AG04449 (cell line): ENCODE measurements around the gene CDK16.

Experiments
- CTCF ChIA-PET: fragments of 350-600 bp; formaldehyde crosslinking; extraction: SDS; loops from one replicate; lab custom pipeline; 2021; ENCODE audit warnings: antibody characterized with exemption; lab: Yijun Ruan, JAX
- POLR2A ChIA-PET: fragments of 400-600, 350-600 bp; formaldehyde crosslinking; extraction: SDS; loops from one replicate; lab custom pipeline; 2020; ENCODE audit warnings: antibody characterized with exemption, inconsistent platforms; lab: Yijun Ruan, JAX
- DNase-seq: peaks from one replicate; pipeline ENCODE4 v3.0.0-alpha.2; 2010; ENCODE audit warnings: low read depth, low spot score
- H3K4me3 ChIP-seq: 2 replicates; pipeline ENCODE4 v1.5.1; 2011; ENCODE audit warnings: low read depth, mild to moderate bottlenecking, control low read depth, low read length
- TF ChIP-seq, protein P1 (sequence below): IDR thresholded peaks from one replicate; pipeline ENCODE4 v1.5.1; 2011; ENCODE audit warnings: mild to moderate bottlenecking, moderate library complexity, low read length, control low read depth, inconsistent platforms; ENCODE audit not compliant: insufficient read depth; ENCODE audit errors: missing control alignments

Gene CDK16

DNA sequence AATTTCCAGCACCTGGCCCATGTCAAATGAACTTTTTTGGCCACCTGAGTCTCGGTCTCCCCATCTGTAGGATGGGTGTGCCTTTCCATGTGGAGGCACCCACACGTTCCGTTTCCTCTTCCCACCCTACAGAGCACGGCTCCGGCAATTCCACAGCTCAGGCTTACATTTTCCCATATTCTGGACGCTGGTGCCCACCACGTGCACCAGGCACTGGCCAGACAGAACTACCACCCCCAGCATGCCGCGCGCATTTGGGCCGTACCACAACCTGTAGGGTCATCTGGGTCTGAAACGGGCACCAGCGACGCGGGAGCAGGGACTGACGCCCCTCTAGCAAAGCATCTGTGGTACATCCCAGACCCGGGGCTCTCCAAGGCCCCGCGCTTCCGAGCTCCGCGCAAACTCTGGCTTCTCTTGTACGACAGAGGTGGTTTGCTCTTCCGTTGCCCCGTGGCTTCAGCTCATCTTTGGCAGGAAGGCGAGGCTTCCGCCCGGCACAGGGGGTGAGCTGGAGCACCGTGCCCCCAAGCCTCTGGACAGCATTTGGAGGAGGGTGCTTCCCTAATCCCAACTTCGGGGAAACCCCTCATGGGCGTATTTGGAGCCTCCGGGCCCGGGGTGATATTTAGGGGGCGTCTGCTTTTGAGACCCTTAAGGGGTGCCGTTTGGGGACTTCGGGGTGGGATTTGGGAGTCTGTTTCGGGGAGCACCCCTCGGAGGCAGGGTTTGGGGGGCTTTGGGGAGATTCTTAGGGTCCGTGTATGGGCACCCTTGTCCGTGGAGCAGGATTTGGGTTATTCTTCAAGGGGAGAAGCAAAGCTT, 27.8 kb upstream of the CDK16 start:
- TF ChIP-seq, protein P1, sequence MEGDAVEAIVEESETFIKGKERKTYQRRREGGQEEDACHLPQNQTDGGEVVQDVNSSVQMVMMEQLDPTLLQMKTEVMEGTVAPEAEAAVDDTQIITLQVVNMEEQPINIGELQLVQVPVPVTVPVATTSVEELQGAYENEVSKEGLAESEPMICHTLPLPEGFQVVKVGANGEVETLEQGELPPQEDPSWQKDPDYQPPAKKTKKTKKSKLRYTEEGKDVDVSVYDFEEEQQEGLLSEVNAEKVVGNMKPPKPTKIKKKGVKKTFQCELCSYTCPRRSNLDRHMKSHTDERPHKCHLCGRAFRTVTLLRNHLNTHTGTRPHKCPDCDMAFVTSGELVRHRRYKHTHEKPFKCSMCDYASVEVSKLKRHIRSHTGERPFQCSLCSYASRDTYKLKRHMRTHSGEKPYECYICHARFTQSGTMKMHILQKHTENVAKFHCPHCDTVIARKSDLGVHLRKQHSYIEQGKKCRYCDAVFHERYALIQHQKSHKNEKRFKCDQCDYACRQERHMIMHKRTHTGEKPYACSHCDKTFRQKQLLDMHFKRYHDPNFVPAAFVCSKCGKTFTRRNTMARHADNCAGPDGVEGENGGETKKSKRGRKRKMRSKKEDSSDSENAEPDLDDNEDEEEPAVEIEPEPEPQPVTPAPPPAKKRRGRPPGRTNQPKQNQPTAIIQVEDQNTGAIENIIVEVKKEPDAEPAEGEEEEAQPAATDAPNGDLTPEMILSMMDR: no peak
- DNase-seq: peak; percentile 67
- POLR2A ChIA-PET: interaction anchor here (0.6 kb wide), 1 partner anchor 27 kb away, joined by 3 read pairs; the partner anchor contains the start of gene CDK16
- peak overlapping the region; percentile 64 for H3K4me3 ChIP-seq
- CTCF ChIA-PET: interaction anchor here (1.2 to 4.1 kb wide), 4 partner anchors 9 to 332 kb away, joined by 3 to 26 read pairs (median 15); no protein-coding TSS in a partner anchor

DNA sequence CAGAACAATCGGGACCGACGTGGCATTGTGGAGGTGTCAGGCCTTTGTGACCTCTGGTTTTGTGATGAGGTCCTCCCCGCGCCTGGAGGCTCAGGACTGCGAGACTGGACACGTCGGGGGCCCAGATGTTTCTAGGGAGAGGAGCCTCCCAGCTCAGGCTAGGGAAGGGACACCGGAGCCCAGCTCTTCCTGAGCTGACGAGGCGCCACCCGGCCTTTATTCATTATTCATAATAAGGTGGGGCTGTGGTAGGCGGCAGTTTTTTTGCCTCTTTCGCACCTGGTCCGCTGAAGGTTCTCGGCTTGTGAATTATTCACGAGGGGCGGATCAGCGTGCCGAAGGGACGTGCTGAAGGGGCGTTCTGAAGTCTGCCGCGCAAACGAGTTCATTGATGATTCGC, 27.1 kb upstream of the CDK16 start:
- ChIA-PET POLR2A (no interaction called here), CTCF (interaction anchor here (0.6 to 4.1 kb wide), 8 partner anchors 9 to 331 kb away, joined by 3 to 26 read pairs (median 4); partner anchors contain the start of gene CDK16)
- TF ChIP-seq, protein P1: no peak
- DNase-seq: no peak
- peak overlapping the region; percentile 64 for H3K4me3 ChIP-seq

DNA sequence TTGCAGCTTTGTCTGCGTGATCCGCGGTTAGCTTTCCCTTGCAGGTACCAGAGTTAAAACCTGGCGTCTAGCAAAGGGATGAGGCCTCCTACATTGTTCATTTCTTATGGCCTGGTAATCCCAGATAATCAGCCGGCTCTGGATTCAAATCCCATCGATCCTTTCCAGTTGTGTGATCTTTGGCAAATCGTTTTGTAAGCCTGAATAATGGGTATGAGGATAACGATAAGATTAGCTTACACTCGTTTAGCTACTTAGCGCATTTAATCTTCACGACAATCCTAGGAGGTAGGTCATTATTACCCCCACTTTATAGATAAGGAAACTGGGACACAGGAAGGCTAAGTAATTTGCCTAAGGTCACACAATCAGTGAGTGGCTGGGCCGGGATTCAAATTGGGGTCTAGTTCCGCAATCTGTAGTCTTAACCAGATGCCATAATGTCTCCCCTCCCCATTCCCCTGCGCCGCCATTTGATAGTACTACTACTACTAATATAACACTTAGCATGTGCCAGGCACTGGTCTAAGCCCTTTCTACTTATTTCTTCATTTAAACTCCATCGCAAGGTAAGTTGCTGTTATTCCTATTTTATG, 26.6 kb upstream of the CDK16 start:
- TF ChIP-seq, protein P1: no peak
- H3K4me3 ChIP-seq: peak overlapping the region; percentile 64
- ChIA-PET CTCF (interaction anchor here (0.6 to 4.1 kb wide), 9 partner anchors 8 to 330 kb away, joined by 3 to 26 read pairs (median 4); partner anchors contain the start of gene CDK16), POLR2A (no interaction called here)
- DNase-seq: no peak

DNA sequence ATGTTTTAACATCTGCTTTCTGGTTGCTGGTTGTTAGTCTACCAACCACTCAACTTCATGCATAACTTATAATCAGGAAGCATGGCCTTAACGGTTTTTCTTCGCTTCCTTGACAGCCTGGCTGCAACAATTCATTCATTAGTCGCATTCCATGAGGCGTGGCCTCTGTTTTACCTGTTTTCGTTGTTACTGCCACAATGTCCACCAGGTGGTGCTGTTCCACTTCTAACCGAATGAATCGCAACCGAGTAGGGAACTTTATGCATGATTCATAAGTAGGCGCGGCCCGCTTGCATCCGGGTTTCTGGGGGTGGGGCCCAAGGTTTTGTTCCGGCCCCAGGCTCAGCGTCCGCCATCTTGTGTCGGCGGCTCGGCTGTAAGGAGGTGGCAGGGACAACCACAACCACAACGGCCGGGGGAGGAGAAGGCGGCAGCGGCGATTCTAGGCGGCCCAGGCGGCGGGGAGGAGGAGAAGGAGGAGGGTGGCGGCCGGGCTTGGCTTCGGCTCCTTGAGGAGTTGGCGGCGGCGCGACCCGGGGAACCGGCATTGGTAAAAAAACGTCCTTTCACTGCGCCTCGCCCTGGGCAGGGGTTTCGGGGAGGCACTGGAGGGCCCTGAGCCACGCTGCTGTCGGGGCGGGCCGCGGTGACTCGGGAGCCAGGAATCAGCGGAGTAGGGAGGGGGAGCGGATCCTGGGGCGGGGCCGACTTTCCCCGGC, 24.8 kb upstream of the CDK16 start, which contains the start of gene UBA1:
Gene UBA1 (plus strand): TSS at position 355 of the 719 bp plus-strand sequence. CDS start 4,974 bp downstream, outside the sequence.
- peak; percentile 65 for DNase-seq
- CTCF ChIA-PET: interaction anchor here (1.1 to 4.1 kb wide), 4 partner anchors 191 to 330 kb away, joined by 6 to 26 read pairs (median 8); no protein-coding TSS in a partner anchor
- POLR2A ChIA-PET: interaction anchor here (1.0 kb wide), 1 partner anchor 329 kb away, joined by 3 read pairs; no protein-coding TSS in a partner anchor
- TF ChIP-seq, protein P1: peak; percentile 43
- H3K4me3 ChIP-seq: peak within 1 kb of the TSS; percentile 72

DNA sequence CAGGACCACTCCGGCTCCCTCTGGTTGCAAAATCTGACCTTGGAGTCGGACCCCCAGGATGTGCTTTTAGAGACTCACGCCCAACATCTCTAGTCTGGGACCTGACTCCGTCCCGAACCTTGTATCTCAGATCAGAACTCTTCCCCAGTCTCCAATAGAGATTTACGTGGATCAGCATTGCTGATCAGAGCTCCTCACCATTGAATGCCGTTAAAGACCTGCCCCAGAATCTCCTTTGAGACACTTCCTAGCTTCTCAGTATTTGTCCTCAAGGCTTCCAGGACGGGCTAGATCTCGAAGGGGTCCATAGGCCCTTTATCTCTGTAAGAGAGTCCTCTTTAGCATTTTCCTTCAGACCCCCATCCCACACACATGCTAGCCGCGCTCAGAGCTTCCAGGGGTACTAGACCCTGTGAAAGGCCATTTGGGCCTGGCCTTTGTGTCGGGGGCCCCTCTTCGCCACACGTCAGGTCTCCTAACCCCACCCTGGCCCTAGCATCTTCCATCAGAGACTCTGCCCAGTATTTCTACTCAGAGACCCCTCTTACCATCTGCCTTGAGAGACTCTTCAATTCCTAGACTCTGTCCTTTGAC, 24.2 kb upstream of the CDK16 start:
- peak overlapping the region; percentile 72 for H3K4me3 ChIP-seq
- no peak for DNase-seq
- ChIA-PET POLR2A (interaction anchor here (0.8 to 1.0 kb wide), 2 partner anchors 188 to 329 kb away, joined by 3 read pairs; no protein-coding TSS in a partner anchor), CTCF (interaction anchor here (1.1 to 1.4 kb wide), 2 partner anchors 190 to 329 kb away, joined by 6 to 8 read pairs; no protein-coding TSS in a partner anchor)
- TF ChIP-seq, protein P1: no peak
